Keratinocyte (primary cell): ENCODE data around the gene BCAR3. TPM values are rescaled to one million over a fixed set of nuclear protein-coding genes. Genes with fewer than 3 reads are reported as not detected.
A peak's percentile ranks its signal among the peaks of the same experiment; 100 is the strongest.
"Not testable (repeated sequence)": the region's sequence is repeated elsewhere in the genome, so short reads cannot be mapped to it uniquely, and the experiment has no call there.

ENCODE experiments used
- DNase-seq: peaks from one replicate; pipeline ENCODE4 v3.0.0-alpha.2; 2011; ENCODE audit warnings: low read depth, missing footprints, low spot score
- FAIRE-seq: peaks from 2 replicates; lab custom pipeline; 2011; peaks lifted over from hg19 to GRCh38; lab: Jason Lieb, UNC
- H2AFZ ChIP-seq: 2 replicates; pipeline ENCODE4 v1.6.0; 2012; ENCODE audit warnings: low read length, control low read depth, inconsistent platforms; ENCODE audit not compliant: control insufficient read depth
- H3K27ac ChIP-seq: 2 replicates; pipeline ENCODE4 v1.5.1; 2011; ENCODE audit warnings: low read length; ENCODE audit not compliant: control insufficient read depth, insufficient read depth
- H3K27me3 ChIP-seq: 3 replicates; pipeline ENCODE4 v1.6.0; 2011; ENCODE audit warnings: low read length; ENCODE audit not compliant: control insufficient read depth, insufficient read depth; ENCODE audit errors: extremely low read depth
- H3K36me3 ChIP-seq, 2 experiments: 2 replicates in 1 of 2; 3 replicates in 1 of 2; pipeline ENCODE4 v1.5.1; 2011; ENCODE audit warnings: low read length in 2 of 2, mild to moderate bottlenecking in 1 of 2; ENCODE audit not compliant: control insufficient read depth in 2 of 2, insufficient read depth in 2 of 2; ENCODE audit errors: extremely low read depth in 1 of 2
- H3K4me1 ChIP-seq: 3 replicates; pipeline ENCODE4 v1.5.1; 2011; ENCODE audit warnings: low read length; ENCODE audit not compliant: control insufficient read depth, insufficient read depth; ENCODE audit errors: extremely low read depth
- H3K4me2 ChIP-seq: 3 replicates; pipeline ENCODE4 v1.6.0; 2011; ENCODE audit warnings: low read depth, low read length; ENCODE audit not compliant: control insufficient read depth, insufficient read depth; ENCODE audit errors: extremely low read depth
- H3K4me3 ChIP-seq, 3 experiments: fragments of 200-600 bp in 1 of 3; sonication (generic) in 1 of 3; 2 replicates in 2 of 3; 3 replicates in 1 of 3; pipeline ENCODE4 v1.5.1; 2011 to 2016; ENCODE audit warnings: low read length in 3 of 3, mild to moderate bottlenecking in 3 of 3, control low read depth in 2 of 3, inconsistent platforms in 1 of 3, low read depth in 1 of 3, mixed read lengths in 1 of 3, mixed run types in 1 of 3, moderate library complexity in 1 of 3; ENCODE audit not compliant: control insufficient read depth in 2 of 3, insufficient read depth in 2 of 3; ENCODE audit errors: extremely low read depth in 1 of 3
- H3K79me2 ChIP-seq: 2 replicates; pipeline ENCODE4 v1.6.0; 2012; ENCODE audit warnings: low read length; ENCODE audit not compliant: control insufficient read depth, insufficient read depth
- H3K9ac ChIP-seq: 3 replicates; pipeline ENCODE4 v1.6.0; 2011; ENCODE audit warnings: low read length; ENCODE audit not compliant: control insufficient read depth, insufficient read depth; ENCODE audit errors: extremely low read depth
- H3K9me1 ChIP-seq: 3 replicates; pipeline ENCODE4 v1.6.0; 2011; ENCODE audit warnings: low read length; ENCODE audit not compliant: control insufficient read depth, insufficient read depth; ENCODE audit errors: extremely low read depth
- H3K9me3 ChIP-seq: 2 replicates; pipeline ENCODE4 v1.5.1; 2012; ENCODE audit warnings: low read depth, low read length; ENCODE audit not compliant: control insufficient read depth
- H4K20me1 ChIP-seq: 3 replicates; pipeline ENCODE4 v1.6.0; 2011; ENCODE audit warnings: low read length; ENCODE audit not compliant: control insufficient read depth, insufficient read depth; ENCODE audit errors: extremely low read depth
- CTCF ChIP-seq, 3 experiments: IDR thresholded peaks in 1 of 3; conservative IDR thresholded peaks in 1 of 3; optimal IDR thresholded peaks in 1 of 3; 2 replicates in 2 of 3; 3 replicates in 1 of 3; pipeline versions ENCODE3 to v1.5.1; 2011; ENCODE audit warnings: low read length in 3 of 3, mild to moderate bottlenecking in 3 of 3, moderate library complexity in 2 of 3, control low read depth in 1 of 3, inconsistent platforms in 1 of 3; ENCODE audit not compliant: insufficient read depth in 2 of 3; ENCODE audit errors: extremely low read depth in 1 of 3
- EZH2 ChIP-seq: IDR thresholded peaks from one replicate; pipeline ENCODE4 v1.6.1; 2012; ENCODE audit warnings: inconsistent platforms, mild to moderate bottlenecking, low read length, moderate library complexity
- dilution Hi-C: fragments of 300-500 bp; cut with MboI; formaldehyde crosslinking; loops from one replicate; pipeline ENCODE4 v1.7.0; 2020; ENCODE audit warnings: low sequenced_read_pairs; ENCODE audit not compliant: extremely low pct_ligation_motif_present
- polyA plus RNA-seq, 5 experiments: library from polyadenylated mRNA; depleted of rRNA in 3 of 5; stranded (reverse) in 3 of 5; stranded (forward) in 1 of 5; unstranded in 1 of 5; fragments of >200 nt; gene quantifications; 1 replicate in 1 of 5; 2 replicates in 3 of 5; 3 replicates in 1 of 5; pipeline versions ENCODE4 v1.2.1 to v1.2.3, GENCODE V29; 2011 to 2012; ENCODE audit warnings: missing spikeins in 2 of 5, low read depth in 1 of 5, low replicate concordance in 1 of 5

The BCAR3 gene
- polyA plus RNA-seq, 1 donor (not counting 4 experiments of a cell fraction or from before 2014, with no cell fraction given) = 77.2 TPM

GRCh38 chr1:93662481-93663207, 19.0 kb downstream of the BCAR3 start:
- no peak overlapping the region for H2AFZ ChIP-seq
- H3K4me3 ChIP-seq = peak overlapping the region in 1 of 3 experiments; percentile 34
- H4K20me1 ChIP-seq = peaks cover 37% of the 10 kb centered on the region
- no peaks in the 10 kb centered on the region for H3K9me3 ChIP-seq
- TF ChIP-seq EZH2 (no peak), CTCF (optimal IDR thresholded peaks at IDR 0.05 in 1 of 3, IDR thresholded peaks at IDR 0.05 in 1 of 3, conservative IDR thresholded peaks at IDR 0.05 in 1 of 3; ENCODE audit: extremely low read depth in 1 of 3, insufficient read depth in 2 of 3, low read length in 3 of 3) (no peak)
- peak overlapping the region; percentile 61 for H3K4me2 ChIP-seq
- FAIRE-seq (no peak), DNase-seq (no peak)
- peaks cover 59% of the 10 kb centered on the region for H3K4me1 ChIP-seq
- H3K27me3 ChIP-seq = no peaks in the 10 kb centered on the region
- peaks cover 25 to 51% of the 10 kb centered on the region in 2 experiments for H3K36me3 ChIP-seq
- peaks cover 92% of the 10 kb centered on the region for H3K79me2 ChIP-seq
- H3K9me1 ChIP-seq = peaks cover 4% of the 10 kb centered on the region
- no peak overlapping the region for H3K9ac ChIP-seq
- H3K27ac ChIP-seq = peak overlapping the region; percentile 90
- dilution Hi-C loops = no loop called here

- H3K27ac ChIP-seq = peak overlapping the region; percentile 90
- dilution Hi-C loops = no loop called here
- no peak overlapping the region for H3K4me3 ChIP-seq
- no peak for DNase-seq
- H2AFZ ChIP-seq = no peak overlapping the region
- peaks cover 52% of the 10 kb centered on the region for H3K4me1 ChIP-seq
- peaks cover 20 to 50% of the 10 kb centered on the region in 2 experiments for H3K36me3 ChIP-seq
- H3K9me1 ChIP-seq = peaks cover 4% of the 10 kb centered on the region
- no peak for TF ChIP-seq EZH2
- no peak for TF ChIP-seq CTCF (optimal IDR thresholded peaks at IDR 0.05 in 1 of 3, IDR thresholded peaks at IDR 0.05 in 1 of 3, conservative IDR thresholded peaks at IDR 0.05 in 1 of 3; ENCODE audit: extremely low read depth in 1 of 3, insufficient read depth in 2 of 3, low read length in 3 of 3)
- no peaks in the 10 kb centered on the region for H3K9me3 ChIP-seq
- H3K4me2 ChIP-seq = peak overlapping the region; percentile 61
- H3K79me2 ChIP-seq = peaks cover 92% of the 10 kb centered on the region
- peak overlapping the region; percentile 5 for H3K9ac ChIP-seq
- FAIRE-seq = peak; percentile 68
- peaks cover 33% of the 10 kb centered on the region for H4K20me1 ChIP-seq
- no peaks in the 10 kb centered on the region for H3K27me3 ChIP-seq
Observed at GRCh38 chr1:93661829-93662474, 19.7 kb downstream of the BCAR3 start.

GRCh38 chr1:93661341-93661740, 20.3 kb downstream of the BCAR3 start:
- H2AFZ ChIP-seq, FAIRE-seq, H3K4me2 ChIP-seq, DNase-seq, H3K27me3 ChIP-seq, H3K4me3 ChIP-seq, H3K9me1 ChIP-seq, H3K9ac ChIP-seq, H3K9me3 ChIP-seq, dilution Hi-C loops: not testable (repeated sequence)
- Histone ChIP-seq H3K4me1 (peaks cover 46% of the 10 kb centered on the region), H3K79me2 (peaks cover 92% of the 10 kb centered on the region), H3K27ac (peak overlapping the region; percentile 90), H3K36me3 (peaks cover 21 to 50% of the 10 kb centered on the region in 2 experiments), H4K20me1 (peaks cover 27% of the 10 kb centered on the region)
